ENCODE data around the gene CST6.

Gene CST6

DNA sequence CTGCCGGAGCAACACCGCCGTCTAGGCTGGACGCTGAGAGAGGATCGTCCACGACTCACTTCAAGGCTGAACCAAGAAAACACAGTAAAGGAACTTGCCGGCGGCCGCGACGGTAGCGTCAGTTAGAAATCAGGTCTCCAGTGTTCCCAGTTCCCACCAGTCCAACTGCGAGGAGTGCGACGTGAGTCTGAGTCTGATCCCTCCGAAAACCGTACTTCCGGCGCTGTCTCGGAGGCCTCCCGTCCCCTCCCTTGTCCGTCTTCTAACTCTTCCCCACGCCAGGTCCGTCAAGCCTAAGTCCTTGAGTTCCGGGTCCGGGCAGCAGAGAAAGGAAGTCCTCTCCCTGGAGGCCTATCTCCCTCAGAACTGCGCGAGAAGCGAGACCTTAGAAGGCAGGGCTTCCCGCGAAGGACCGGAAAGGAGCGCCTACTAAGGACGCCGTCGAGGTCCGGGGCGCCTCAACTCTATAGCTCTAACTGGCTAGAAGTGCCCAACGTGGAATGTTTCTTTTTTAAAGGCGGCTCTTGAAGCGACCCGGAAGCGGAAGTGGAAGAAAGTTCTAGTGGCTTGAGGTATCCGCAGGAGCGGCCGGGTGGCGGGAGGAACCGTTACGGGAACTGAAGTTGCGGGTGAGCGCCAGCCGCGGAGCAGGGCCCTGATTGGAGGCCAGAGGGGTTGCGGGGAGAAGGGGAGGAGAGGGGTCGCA, 9.7 kb upstream of the CST6 start, which contains the start of the genes BANF1 and EIF1AD:
Gene BANF1, plus strand, starts transcription at position 562 of the 706 bp plus-strand sequence. CDS start 748 bp downstream, outside the sequence.
Gene EIF1AD, minus strand, starts transcription at position 216 of the 706 bp plus-strand sequence. CDS start 1,768 bp downstream, outside the sequence.
- Histone ChIP-seq H2AFZ (peak within 1 kb of the TSS; percentile 96), H3K4me3 (ENCODE audit: low read depth, low read length) (peak within 1 kb of the TSS; percentile 93), H3K79me2 (peaks cover 2% of the 10 kb centered on the region), H3K27ac (peak within 1 kb of the TSS; percentile 90), H3K27me3 (ENCODE audit: control insufficient read depth, insufficient read depth, low read length) (no peaks in the 10 kb centered on the region), H3K9me3 (ENCODE audit: control insufficient read depth, low read length) (no peaks in the 10 kb centered on the region), H3K36me3 (ENCODE audit: control insufficient read depth, insufficient read depth, low read length) (no peaks in the 10 kb centered on the region), H3K9ac (no peak within 1 kb of the TSS), H3K4me1 (no peaks in the 10 kb centered on the region), H3K4me2 (ENCODE audit: low read length) (peak within 1 kb of the TSS; percentile 91)
- TF ChIP-seq, protein P1, sequence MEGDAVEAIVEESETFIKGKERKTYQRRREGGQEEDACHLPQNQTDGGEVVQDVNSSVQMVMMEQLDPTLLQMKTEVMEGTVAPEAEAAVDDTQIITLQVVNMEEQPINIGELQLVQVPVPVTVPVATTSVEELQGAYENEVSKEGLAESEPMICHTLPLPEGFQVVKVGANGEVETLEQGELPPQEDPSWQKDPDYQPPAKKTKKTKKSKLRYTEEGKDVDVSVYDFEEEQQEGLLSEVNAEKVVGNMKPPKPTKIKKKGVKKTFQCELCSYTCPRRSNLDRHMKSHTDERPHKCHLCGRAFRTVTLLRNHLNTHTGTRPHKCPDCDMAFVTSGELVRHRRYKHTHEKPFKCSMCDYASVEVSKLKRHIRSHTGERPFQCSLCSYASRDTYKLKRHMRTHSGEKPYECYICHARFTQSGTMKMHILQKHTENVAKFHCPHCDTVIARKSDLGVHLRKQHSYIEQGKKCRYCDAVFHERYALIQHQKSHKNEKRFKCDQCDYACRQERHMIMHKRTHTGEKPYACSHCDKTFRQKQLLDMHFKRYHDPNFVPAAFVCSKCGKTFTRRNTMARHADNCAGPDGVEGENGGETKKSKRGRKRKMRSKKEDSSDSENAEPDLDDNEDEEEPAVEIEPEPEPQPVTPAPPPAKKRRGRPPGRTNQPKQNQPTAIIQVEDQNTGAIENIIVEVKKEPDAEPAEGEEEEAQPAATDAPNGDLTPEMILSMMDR (IDR thresholded peaks at IDR 0.05): no peak

DNA sequence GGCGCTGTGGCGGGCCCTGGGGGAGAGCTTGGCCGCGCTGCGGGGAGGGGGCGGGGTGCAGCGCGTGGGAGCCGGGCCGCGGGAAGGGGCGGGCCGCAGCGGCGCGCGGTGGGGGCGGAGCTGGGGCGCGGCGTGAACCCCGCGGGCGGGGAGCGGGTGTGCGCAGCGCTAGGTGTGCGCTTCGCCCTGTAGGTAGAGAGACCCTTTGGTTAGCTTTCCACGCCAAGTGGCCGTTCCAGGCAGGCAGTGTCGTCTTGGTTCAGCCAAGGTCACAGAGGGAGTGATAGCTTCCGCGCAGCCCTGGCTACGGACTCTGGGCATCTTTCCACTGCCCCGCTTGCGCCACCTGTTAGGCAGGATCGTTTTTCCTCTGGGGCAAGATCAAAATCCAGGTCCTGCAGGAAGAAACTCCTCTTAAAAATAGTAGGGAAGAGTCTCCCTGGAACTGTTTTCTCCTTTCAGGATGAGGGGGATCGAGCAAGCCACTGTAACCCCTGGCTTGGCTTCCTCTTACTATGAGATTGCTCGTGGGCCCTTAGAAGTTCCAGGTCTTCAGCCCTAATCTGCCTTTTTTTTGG, 9.1 kb upstream of the CST6 start:
- peak overlapping the region; percentile 91 for H3K4me2 ChIP-seq (ENCODE audit: low read length)
- H3K9ac ChIP-seq: no peak overlapping the region
- peaks cover 2% of the 10 kb centered on the region for H3K79me2 ChIP-seq
- peak overlapping the region; percentile 90 for H3K27ac ChIP-seq
- no peaks in the 10 kb centered on the region for H3K36me3 ChIP-seq (ENCODE audit: control insufficient read depth, insufficient read depth, low read length)
- no peaks in the 10 kb centered on the region for H3K9me3 ChIP-seq (ENCODE audit: control insufficient read depth, low read length)
- H3K4me3 ChIP-seq (ENCODE audit: low read depth, low read length): peak overlapping the region; percentile 93
- peak overlapping the region; percentile 96 for H2AFZ ChIP-seq
- no peaks in the 10 kb centered on the region for H3K27me3 ChIP-seq (ENCODE audit: control insufficient read depth, insufficient read depth, low read length)
- TF ChIP-seq, protein P1 (IDR thresholded peaks at IDR 0.05): no peak
- no peaks in the 10 kb centered on the region for H3K4me1 ChIP-seq

DNA sequence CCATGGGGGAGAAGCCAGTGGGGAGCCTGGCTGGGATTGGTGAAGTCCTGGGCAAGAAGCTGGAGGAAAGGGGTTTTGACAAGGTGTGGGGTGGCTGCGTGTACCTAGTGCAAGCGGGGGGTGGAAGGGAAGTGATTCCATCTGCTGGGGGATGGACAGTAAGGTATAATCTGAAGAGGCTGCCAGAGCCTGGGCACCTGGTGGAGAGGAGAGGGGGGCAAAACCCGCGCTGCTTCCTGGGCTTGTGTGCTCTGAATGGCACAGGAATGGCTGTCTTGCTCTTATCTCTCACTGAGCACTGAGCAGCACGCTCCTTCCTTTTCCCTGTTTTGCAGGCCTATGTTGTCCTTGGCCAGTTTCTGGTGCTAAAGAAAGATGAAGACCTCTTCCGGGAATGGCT, 8.5 kb upstream of the CST6 start:
- H3K4me1 ChIP-seq: no peaks in the 10 kb centered on the region
- TF ChIP-seq, protein P1 (IDR thresholded peaks at IDR 0.05): no peak
- H3K4me3 ChIP-seq (ENCODE audit: low read depth, low read length): peak overlapping the region; percentile 93
- no peaks in the 10 kb centered on the region for H3K36me3 ChIP-seq (ENCODE audit: control insufficient read depth, insufficient read depth, low read length)
- no peaks in the 10 kb centered on the region for H3K27me3 ChIP-seq (ENCODE audit: control insufficient read depth, insufficient read depth, low read length)
- no peaks in the 10 kb centered on the region for H3K9me3 ChIP-seq (ENCODE audit: control insufficient read depth, low read length)
- no peak overlapping the region for H2AFZ ChIP-seq
- no peak overlapping the region for H3K9ac ChIP-seq
- peaks cover 2% of the 10 kb centered on the region for H3K79me2 ChIP-seq
- peak overlapping the region; percentile 90 for H3K27ac ChIP-seq
- H3K4me2 ChIP-seq (ENCODE audit: low read length): peak overlapping the region; percentile 75

DNA sequence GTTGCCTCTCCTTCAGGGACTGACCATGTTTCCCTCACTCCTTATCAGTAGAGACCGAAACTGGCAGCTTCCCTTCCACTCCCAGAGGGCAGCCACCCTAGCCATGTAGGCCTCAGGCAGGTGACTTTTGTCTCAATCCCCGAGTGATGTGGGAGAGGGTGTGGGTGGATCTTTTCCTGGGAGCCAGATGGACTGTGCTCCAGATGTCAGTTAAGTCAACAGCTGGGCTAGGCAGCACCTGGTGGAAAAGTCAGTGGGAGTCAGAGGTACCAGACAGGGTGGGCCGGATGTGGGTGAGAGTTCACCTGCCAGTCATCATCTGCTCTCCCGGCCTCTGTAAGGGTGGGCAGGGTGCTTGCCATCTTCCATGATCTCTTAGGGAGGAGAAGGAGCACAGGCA, 7.6 kb upstream of the CST6 start:
- Histone ChIP-seq H3K27me3 (ENCODE audit: control insufficient read depth, insufficient read depth, low read length) (no peaks in the 10 kb centered on the region), H3K27ac (no peak overlapping the region), H2AFZ (no peak overlapping the region), H3K4me1 (no peaks in the 10 kb centered on the region), H3K4me3 (ENCODE audit: low read depth, low read length) (no peak overlapping the region), H3K9me3 (ENCODE audit: control insufficient read depth, low read length) (no peaks in the 10 kb centered on the region), H3K79me2 (peaks cover 2% of the 10 kb centered on the region), H3K4me2 (ENCODE audit: low read length) (no peak overlapping the region), H3K9ac (no peak overlapping the region), H3K36me3 (ENCODE audit: control insufficient read depth, insufficient read depth, low read length) (no peaks in the 10 kb centered on the region)
- TF ChIP-seq, protein P1 (IDR thresholded peaks at IDR 0.05): no peak

Measured in parathyroid adenoma (tissue), 2 donors.